GM21381 (cell line): Measurements from ENCODE around the gene SIGLEC11.
"Not testable (repeated sequence)": the region's sequence is repeated elsewhere in the genome, so short reads cannot be mapped to it uniquely, and the experiment has no call there.

ENCODE experiments used
- ATAC-seq: cut with Tn5 transposase; IDR thresholded peaks from one replicate; pipeline ENCODE4 v1.9.1; 2021; ENCODE audit warnings: mild to moderate bottlenecking, moderate library complexity; ENCODE audit not compliant: unreplicated experiment

Gene SIGLEC11, protein sequence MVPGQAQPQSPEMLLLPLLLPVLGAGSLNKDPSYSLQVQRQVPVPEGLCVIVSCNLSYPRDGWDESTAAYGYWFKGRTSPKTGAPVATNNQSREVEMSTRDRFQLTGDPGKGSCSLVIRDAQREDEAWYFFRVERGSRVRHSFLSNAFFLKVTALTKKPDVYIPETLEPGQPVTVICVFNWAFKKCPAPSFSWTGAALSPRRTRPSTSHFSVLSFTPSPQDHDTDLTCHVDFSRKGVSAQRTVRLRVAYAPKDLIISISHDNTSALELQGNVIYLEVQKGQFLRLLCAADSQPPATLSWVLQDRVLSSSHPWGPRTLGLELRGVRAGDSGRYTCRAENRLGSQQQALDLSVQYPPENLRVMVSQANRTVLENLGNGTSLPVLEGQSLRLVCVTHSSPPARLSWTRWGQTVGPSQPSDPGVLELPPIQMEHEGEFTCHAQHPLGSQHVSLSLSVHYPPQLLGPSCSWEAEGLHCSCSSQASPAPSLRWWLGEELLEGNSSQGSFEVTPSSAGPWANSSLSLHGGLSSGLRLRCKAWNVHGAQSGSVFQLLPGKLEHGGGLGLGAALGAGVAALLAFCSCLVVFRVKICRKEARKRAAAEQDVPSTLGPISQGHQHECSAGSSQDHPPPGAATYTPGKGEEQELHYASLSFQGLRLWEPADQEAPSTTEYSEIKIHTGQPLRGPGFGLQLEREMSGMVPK

GRCh38 chr19:49960980-49961379 lies at the start of gene SIGLEC11:
Gene SIGLEC11 (minus strand): TSS chr19:49961172. CDS start chr19:49961081, 91 bp downstream.
- not testable (repeated sequence) for ATAC-seq

- ATAC-seq, result no peak
These were observed 47.6 kb upstream of the SIGLEC11 start for GRCh38 chr19:50008532-50008931.

GRCh38 chr19:50007947-50008346 lies 47.0 kb upstream of the SIGLEC11 start:
- ATAC-seq, result no peak

DNA sequence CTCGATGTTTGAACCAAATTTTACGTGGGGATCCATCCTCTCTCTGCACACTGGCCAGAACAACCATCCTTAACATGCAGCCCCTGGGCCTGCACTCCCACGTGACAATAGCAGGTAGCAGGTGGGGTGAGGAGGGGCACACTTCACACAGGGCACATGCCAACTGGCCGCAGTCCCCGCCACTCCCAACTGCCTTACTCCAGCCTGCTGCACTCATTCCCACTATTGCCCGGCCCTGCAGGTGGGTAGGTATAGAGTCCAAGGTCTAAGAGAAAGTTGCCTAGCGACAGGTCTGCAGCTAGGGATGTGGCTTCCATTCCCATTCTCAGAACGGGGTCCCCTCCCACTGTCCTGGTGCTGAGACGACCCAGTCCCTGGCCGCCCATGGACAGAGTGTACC lies 46.2 kb upstream of the SIGLEC11 start:
- ATAC-seq, result no peak

GRCh38 chr19:50005428-50005827 lies 44.5 kb upstream of the SIGLEC11 start:
- no peak for ATAC-seq

- no peak for ATAC-seq
These were observed 42.9 kb upstream of the SIGLEC11 start for GRCh38 chr19:50003810-50004419.

GRCh38 chr19:50003254-50003788 lies 42.3 kb upstream of the SIGLEC11 start:
- no peak for ATAC-seq

DNA sequence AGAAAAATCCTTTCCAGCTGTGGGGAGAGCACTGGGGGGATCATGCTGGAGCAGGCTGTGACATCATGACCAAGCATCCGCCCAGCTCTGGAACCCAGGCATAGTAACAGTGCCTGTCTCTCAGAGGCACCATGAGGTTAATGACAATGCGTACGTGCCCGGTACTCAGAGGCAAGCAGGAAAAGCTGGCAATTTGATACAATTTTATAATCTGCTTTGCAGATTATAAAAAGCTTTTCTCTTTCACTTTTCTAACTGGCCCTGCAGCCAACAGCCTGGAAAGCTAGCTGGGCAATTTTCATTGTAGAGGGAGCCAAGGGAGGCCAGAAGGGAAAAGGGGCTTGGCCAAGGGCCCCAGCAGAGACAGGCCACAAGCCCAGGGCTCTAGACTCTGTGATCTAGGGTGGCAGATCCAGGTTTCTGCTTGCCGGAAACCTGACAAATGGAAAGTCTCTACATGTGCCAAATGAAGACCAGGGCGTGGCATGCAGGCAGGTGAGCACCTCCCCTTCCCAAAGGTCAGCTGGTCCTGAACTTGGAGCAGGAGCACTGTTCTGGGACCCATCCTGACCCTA lies 41.5 kb upstream of the SIGLEC11 start:
- no peak for ATAC-seq

DNA sequence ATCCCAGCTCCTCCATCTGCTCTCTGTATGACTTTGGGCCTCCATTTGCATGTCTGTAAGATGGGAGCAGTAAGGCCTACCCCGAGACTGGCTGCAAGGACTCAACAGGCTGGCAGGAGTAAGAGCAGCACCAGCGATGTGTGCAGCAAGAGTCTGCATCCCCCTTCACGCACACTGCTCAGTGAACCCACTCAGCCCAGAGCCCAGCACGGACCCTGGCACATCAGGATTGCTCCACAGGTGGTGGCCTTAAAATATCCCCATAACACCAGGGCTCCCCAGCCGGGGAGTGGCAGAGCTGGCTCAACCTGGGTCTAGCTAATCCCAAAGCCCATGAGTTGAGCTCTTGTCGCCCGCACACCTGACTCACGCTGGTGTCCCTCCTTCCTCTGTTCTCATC lies 40.8 kb upstream of the SIGLEC11 start:
- no peak for ATAC-seq

- no peak for ATAC-seq
These were observed 40.0 kb upstream of the SIGLEC11 start for GRCh38 chr19:50000841-50001557.

DNA sequence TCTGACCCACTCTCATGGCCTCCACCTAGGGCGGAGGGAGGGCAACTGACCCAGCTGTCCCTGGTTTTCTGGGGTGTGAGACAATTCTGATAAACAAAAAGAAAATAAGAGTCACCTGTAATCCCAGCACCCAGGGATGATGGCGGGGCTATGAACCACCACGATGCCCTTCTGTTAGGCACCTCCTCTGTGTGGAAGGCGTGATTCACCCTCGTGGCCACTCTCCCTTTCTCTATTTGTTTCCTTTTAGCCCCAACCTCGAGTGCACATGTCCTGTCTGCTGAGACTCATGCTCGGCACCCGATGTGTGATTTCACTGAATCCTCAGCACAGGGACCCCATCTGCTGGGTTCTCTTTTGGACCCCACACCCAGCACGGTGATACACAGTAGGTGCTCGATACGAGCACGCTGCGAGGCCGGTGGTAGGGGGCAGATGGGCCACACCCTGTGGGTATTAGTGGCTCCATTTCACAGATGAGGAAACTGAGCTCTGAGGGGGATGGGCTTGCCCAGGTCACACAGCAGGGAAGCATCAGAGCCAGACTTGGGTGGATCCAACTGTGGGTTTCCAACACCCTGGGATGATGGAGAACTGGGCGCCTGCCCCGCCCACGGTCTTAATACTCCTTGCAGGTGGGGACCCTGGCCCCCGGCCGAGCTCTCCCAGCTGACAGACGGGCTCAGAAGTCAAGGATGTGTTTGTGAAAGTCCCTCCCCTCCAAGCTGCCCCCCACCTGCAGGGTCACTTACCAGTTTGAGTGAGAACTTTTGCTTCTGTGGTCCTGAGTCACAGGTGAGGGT lies 39.3 kb upstream of the SIGLEC11 start:
- no peak for ATAC-seq

GRCh38 chr19:49999371-50000010 lies 38.5 kb upstream of the SIGLEC11 start:
- no peak for ATAC-seq

- no peak for ATAC-seq
These were observed 36.7 kb upstream of the SIGLEC11 start for GRCh38 chr19:49997709-49998108.

DNA sequence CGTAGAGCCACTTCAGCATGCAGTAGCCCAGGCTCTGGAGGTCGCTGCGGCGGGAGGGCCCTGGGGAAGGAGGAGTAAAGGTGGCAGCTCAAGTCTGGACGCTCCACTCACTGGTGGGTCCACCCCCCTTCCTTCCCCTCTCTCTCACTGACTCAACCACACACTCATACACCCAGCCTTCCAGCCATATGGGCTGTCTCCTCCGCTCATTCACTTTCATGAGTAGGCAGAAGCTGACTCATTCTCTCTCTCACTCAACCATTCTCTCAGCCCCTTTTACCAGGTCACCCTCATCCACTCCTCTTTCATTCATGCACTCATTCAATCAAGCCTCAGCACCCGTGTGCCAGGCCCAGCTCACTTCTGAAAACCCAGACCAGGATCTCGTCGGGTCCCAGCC lies 27.5 kb upstream of the SIGLEC11 start:
- no peak for ATAC-seq

DNA sequence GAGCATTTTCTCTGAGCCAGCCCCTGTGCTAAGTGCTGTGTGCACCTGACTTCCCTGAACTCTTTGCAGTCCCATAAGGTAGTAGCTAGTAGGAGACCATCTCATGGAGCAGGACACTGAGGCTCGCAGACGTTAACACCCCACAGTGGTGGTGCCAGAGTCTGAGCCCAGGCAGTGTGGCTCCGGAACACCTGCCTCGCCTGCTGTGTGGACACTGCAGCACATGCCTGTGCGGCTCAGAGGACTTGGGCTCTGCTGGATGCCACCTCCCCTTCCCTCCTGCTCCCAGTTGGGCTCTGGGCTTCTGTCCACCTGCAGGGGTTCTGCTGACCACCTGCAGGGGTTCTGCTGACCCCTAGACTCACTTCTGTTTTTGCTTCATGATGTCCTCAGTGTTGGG lies 27.0 kb upstream of the SIGLEC11 start:
- no peak for ATAC-seq

DNA sequence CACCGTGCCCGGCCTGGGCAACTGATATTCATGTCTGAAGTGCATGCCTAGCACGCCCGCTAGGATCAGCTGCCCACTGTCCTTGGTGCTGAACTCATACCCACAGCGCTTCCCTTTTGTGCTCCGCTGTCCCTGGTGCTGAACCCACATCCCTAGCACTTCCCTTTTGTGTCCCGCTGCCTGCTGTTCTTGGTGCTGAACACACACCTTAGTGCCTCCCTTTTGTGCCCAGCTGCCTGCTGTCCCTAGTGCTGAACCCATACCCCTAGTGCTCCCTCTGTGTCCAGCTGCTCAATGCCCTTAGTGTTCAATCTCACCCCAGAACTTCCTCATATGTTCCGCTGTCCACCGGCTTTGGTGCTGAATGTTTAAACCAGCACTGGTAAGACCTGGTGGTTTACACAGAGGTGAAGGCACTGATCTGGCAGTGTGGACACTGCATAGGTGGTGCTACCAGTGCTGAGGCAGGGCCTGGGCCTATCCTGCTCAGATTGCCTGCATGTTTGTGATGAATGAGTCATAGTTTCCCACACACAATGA lies 26.3 kb upstream of the SIGLEC11 start:
- no peak for ATAC-seq

- ATAC-seq, result no peak
These were observed 25.4 kb upstream of the SIGLEC11 start for GRCh38 chr19:49986354-49986753.

DNA sequence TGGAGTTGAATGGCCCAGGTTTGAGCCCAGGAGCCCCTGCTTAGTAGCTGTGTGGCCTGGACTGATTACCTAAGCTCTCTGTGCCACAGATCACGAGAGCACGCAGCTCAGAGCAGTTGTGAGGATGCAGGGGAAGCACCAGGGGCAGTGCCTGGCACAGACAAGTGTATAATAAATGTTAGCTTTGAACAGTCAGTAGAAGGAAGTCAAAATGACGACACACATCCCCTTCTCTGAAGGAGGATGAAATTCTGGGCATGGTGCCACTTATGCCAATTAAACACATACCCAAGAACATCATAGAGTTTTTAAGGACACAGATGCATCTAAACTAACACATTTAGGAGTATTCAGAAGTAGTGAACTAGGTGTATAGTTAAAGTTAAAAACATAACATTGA lies 24.9 kb upstream of the SIGLEC11 start:
- ATAC-seq, result no peak

- no peak for ATAC-seq
These were observed 23.5 kb upstream of the SIGLEC11 start for GRCh38 chr19:49984491-49984890.
